Measurements from ENCODE around the gene SGK1.

DNA sequence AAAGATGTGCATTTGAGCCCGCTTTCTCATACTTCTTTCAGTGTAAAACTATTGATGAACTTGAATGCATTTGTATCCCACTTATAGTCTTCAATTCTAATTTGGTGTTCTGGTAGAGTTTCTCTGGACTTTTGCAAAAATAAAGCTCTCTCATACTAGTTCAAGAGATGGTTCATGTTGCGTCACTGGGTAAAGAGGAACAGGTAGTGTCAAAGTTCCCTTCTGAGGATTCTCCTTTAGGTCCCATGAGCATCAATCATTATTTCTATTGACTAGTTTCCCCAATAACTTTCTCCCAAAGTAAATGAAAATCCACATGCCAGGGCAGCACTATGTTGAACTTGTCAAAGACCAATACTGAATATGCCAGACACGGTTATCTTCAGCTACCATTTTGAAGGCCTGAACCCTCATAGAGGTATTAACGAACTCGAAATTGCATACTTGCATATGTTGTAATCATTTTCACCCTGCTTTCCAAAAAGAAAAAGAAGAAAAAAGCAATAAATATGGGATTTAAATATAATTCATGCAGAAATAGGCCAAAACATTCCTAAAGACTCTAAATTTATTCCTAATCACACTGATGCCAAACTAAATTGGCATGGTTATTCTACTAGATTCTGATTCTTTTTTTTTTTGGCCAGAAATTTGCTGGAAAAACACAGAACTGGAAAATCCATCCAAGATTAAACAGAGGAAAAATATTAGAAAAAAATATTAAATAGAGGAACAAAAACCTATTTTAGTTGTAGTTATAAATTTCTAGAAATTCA is 84.5 kb downstream of the SGK1 start:
- TF ChIP-seq, protein P1, sequence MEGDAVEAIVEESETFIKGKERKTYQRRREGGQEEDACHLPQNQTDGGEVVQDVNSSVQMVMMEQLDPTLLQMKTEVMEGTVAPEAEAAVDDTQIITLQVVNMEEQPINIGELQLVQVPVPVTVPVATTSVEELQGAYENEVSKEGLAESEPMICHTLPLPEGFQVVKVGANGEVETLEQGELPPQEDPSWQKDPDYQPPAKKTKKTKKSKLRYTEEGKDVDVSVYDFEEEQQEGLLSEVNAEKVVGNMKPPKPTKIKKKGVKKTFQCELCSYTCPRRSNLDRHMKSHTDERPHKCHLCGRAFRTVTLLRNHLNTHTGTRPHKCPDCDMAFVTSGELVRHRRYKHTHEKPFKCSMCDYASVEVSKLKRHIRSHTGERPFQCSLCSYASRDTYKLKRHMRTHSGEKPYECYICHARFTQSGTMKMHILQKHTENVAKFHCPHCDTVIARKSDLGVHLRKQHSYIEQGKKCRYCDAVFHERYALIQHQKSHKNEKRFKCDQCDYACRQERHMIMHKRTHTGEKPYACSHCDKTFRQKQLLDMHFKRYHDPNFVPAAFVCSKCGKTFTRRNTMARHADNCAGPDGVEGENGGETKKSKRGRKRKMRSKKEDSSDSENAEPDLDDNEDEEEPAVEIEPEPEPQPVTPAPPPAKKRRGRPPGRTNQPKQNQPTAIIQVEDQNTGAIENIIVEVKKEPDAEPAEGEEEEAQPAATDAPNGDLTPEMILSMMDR (IDR thresholded peaks at IDR 0.05; ENCODE audit: poor library complexity) = no peak
- TF ChIP-seq EZH2 (IDR thresholded peaks at IDR 0.05; ENCODE audit: borderline replicate concordance) = no peak
- TF ChIP-seq EZH2phosphoT487 (IDR thresholded peaks at IDR 0.05; ENCODE audit: low read depth, severe bottlenecking, unreplicated experiment) = no peak

Measured in hepatocyte (in vitro differentiated cells).